NCI-H1105 (cell line): Measurements from ENCODE around the gene SMURF1.

Experiments
- DNase-seq: peaks from one replicate; lab custom pipeline; 2025; lab: John Stamatoyannopoulos, UW

SMURF1 gene

GRCh38 chr7:99005776-99006175 is 138.1 kb downstream of the SMURF1 start:
- DNase-seq: no peak

GRCh38 chr7:99004781-99005500 is 139.0 kb downstream of the SMURF1 start:
- DNase-seq: no peak

DNA sequence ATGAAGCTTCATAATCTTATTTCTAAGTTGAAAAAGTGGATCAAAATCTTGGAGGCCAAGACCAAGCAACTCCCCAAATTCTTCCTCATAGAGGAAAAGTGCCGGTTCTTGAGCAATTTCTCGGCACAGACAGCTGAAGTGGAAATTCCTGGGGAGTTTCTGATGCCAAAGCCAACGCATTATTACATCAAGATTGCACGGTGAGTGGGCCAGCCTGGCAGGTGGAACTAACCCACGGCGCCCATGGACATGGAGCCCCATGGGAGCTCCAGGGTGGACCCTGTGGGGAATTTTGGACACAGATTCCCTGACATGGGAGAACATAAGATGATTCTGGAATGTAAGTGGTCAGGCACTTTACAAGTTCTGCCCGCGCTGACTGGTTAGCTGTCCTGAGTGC is 139.7 kb downstream of the SMURF1 start:
- DNase-seq: no peak

DNA sequence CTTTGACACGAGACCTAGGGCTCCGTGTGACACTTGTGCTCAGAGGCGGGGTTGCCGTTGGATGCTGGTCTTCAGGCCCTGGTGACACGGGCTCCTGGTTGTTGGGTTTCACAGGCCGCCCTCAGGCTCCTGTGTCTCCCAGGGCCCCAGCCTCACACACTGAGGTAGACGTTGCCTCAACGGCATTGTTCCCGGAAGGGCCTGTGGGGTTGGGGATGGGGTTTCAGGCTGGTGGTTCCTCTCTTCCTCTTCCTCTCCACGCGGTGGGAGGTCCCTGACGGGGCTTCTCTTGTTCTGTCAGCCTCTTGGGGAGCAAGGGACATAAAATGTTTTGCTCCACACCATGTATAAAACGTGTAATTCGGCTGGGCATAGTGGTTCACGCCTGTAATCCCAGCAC is 140.5 kb downstream of the SMURF1 start:
- no peak for DNase-seq

GRCh38 chr7:99002827-99003212 is 141.1 kb downstream of the SMURF1 start:
- no peak for DNase-seq

GRCh38 chr7:99002148-99002826 is 141.6 kb downstream of the SMURF1 start:
- DNase-seq: no peak

DNA sequence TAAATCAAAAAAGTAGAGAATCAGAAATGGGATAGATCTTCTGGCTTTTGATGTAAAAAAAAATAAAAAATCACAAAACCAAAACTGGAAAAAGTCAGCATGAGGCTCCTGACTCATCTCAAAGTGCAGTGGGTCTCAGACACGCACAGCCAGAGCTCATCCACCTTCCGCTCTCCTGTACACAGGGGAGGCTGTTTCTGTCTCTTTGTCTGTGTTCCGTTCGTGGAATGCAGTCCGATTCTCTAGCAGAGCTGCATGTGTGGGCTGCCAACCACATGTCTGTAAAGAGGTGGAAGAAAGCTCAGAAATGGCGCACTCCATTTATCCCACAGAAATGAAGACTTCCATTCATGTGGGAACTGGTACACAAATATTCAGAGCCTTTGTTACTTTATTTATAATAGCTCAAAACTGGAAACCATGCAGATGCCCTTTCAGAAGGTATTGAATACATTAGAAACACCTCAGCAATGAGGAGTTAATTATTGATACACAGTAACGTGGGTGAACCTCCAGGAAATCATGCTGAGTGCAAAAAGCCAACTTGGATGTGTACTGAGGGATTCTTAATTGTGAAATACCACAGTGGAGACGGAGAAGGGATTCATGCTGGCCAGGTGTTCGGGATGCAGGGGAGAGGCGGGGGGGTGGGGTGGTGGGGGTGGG is 142.3 kb downstream of the SMURF1 start:
- no peak for DNase-seq

DNA sequence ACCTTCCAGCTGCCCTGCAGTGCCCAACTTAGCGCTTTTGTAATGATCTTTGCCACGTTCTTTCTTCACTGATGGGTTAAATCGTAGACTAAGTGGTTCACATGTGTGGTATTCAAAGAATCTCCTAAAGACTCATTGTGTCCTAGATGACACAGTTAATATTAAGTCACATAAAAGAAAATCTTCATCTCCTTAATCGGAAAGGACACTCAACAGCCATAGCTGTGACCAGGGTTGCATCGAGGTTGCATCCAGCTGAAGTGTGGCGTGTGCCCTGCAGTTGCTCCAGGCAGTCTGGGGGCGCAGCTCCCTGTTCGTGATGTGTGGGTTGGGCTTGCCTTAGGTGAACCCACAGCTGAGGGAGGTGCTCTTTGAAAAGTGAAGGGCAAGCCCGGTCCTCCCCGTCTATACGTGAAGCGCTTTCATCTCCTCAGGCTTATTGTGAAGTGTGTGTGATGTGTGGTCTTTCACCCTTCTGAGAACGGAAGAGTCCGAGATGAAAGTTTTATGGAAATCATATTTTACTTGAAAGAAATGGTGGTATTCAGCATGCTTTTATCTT is 142.9 kb downstream of the SMURF1 start:
- DNase-seq: no peak

DNA sequence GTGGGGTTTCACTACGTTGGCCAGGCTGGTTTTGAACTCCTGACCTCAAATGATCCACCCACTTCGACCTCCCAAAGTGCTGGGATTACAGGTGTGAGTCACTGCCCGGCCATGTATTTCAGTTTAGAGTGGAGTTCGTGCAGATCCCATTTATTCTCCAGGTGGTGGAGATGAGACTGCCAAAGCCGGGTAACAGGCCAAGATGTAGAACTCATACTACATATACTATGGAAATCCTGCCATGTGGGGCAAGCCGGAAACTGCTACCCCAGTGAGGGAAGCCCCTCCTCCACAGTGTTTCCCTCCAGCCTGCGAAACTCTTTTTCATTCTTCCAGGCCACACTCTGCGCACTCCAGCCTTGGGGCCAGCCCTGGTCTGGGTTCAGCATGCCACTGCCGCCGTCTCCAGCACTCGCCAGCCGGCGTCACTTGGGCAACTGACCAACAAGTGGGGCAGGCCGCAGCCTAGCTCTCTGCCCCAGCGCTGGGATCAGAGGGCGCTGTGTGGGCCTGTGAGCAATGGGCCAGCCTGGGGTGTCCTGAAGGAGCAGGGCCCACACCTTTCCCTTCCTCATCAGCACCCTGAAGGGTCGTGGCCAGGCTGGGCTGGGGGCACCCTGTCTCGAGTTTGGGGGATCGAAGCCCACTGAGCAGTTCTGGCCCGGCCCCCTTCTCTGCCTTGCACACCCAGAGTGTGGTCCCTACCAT is 143.6 kb downstream of the SMURF1 start:
- DNase-seq: no peak

DNA sequence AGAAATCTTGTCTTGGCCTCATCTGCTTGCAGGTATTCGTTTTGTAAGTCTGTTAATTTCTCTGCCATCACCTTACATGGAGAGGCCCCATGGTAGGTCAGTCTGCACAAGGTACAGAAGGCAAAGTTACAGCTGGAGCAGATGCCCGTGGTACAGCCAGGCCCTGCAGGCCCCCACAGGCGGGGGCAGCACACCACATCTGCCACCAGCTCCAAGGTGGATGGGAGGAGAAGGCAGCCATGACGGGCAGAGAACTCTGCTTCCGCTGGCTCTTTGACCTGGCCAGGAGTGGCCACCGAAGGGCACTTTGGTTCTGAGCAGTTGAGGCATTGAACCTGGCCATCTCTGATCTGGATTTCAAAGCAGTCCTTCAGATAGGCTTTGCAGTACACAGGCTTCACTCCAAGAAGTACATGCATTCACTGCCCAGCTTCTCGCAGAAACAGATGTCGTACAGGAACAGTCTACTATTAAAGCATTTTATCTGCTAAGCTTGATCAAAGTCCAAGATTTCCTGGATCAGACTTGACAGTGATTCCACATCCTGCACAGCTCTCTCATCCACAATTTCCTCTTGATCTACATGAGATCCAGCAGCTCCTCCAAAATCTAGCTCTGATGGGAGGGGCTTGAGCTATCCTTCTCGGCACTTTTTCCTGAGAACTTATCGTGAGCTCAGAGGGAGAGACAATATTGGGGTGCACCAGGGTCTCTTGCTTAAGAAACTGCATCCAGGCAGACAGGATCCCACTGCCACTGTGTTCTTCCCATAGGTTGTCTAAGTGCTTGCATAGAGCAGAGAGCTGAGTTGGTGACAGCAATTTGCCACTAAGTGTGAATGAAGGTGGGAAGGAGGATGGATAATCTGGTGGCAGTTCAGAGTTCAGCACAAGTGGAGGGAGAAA is 144.8 kb downstream of the SMURF1 start:
- DNase-seq: no peak

DNA sequence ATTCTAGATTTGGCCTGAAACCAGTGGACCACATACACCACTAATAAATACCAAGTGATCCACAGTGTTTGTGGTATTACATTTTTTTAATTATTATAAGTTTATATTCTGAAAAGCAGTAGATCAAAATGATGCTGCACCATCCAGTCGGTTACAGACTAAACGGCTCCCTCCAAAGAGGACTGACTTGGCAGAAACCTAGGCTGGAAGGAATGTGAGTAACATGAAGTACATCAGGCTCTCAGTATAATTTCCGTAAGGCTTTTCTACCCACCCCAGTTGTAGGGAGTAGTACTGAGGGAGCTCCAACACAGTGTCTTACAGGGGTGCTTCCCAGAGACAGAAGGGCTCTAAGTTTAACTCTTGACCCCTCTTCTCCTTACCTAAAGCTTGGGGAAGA is 146.1 kb downstream of the SMURF1 start:
- DNase-seq: no peak

DNA sequence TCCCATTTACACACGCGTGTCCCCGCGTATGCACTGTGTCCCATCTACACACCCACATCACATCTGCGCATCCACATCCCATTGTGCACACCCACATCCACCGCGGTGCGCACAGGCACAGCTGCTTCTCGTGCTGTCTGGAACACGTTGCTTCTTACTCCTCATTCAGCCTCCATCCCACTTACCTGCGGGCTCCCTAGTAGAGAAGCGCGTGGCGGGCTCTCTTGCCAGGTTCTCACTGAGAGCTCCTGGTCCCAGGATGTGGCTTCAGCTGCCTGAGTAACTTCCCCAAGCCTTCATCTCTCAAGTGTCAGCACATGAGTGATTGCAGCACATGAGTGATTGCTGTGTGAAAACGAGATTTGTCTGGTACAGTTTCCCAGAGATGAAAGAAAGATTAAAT is 147.8 kb downstream of the SMURF1 start:
- no peak for DNase-seq

GRCh38 chr7:98995523-98996149 is 148.3 kb downstream of the SMURF1 start:
- no peak for DNase-seq

DNA sequence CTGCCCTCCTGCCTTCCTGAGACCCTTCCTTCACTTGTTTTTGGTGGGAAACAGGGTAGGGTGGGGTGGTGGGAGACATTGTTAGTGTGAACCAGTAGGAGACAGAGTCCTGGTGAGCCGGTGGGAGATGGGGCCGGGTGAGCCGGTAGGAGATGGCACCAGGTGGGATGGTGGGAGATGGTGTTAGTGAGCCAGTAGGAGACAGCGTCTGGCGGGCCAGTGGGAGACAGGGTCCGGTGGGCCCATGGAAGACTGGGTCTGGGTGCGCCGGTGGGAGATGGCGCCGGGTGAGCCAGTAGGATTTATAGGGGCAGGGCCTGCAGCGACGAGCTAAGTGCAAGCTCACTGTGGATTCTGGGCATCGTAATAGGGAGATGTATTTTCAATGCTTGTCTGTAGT is 148.8 kb downstream of the SMURF1 start:
- DNase-seq: no peak

DNA sequence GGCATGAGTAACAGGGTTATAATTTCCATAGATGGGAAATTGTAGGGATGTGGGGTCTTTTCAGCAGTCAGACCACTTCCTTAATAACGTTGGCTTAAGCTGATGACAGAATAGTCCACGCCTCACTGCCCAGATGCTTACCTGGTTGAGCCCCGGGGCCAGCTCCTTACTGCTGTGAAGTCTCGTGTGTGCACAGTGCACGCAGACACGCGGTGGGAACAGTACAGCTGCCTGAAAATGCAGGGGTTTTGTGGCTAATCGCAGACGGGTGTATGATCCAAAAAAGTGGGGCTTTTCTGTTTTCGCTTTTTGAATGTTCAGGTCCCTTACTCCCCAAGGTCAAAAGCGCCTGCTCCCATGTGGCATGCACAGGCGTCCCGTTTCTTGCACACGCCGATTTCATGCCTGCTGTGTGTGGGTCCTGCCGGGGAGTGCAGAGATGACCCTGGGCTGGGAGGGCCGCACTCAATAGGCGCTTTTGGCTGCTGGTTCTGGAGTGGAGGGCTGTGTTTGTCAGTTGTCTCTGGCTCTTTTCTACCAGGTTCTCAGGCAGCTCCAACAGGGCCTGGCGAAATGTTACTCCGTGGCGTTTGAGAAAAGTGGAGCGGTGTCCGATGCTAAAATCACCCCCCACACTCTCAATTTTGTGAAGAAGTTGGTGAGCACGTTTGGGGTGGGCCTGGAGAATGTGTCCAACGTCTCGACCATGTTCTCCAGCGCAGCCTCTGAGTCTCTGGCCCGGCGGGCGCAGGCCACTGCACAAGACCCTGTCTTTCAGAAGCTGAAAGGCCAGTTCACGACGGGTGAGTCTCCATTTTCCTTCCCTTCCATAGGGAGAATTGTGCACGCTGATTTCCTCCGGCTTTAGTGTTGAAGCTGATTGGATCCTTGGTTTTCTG is 149.6 kb downstream of the SMURF1 start:
- no peak for DNase-seq

- DNase-seq: no peak
Observed at GRCh38 chr7:98993024-98993897, 150.6 kb downstream of the SMURF1 start.

DNA sequence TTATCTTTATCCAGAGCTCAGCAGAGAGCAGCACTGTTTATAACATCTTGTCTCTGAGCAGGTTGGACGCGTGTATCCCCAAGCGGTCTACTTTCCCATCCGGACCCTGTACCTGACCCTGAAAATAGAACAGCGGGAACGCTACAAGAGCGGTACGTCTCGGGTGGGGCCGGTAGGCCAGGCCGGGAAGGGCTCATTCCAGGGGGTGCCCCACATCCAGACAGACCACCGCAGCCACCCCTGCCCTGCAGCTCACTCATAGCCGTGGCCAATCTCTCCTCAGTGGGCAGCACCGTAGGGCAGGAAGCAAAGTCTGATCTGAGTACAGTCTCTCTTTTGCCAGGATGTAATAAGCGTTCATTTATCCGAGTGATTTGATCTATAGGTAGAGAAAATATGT is 151.8 kb downstream of the SMURF1 start:
- no peak for DNase-seq

DNA sequence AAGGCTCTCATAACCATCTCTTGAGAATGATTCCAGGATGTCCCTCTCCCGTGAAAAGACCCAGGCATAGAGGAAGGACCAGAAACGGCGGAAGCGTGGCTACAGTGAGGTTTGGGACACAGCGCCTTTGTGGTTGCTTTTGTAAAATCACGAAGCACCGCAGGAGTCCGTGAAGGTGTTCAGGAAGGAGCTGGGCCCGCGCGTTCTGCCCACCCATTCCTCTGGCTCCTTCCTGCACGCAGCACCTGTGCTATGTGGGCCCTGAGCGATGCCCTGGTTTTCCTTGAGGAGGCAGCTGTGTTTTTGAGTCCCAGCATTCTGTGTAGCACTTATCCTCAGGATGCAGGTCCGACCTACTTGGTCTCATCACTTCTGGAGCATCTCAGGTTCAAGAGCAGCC is 152.8 kb downstream of the SMURF1 start:
- DNase-seq: no peak

DNA sequence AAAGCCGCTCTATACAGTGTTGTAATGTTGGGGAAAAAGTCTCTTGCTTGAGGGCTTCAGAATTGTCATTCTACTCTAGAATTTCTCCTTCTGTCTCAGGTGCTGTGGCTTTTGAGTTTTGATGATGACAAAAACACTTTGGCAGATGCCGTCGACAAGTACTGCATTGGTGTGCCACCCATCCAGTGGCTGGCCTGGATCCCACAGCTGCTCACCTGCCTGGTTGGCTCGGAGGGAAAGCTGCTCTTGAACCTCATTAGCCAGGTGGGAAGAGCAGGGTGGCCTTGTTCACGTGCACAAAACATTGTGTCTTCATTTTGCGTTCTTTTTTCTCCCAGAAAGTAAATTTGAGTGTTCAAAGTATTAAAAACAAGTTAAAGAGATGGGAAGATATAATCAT is 153.6 kb downstream of the SMURF1 start:
- DNase-seq: peak; percentile 53
